T-cell (primary cell): Measurements from ENCODE around the gene CD84. TPM values are rescaled to one million over a fixed set of nuclear protein-coding genes. Genes with fewer than 3 reads are reported as not detected.
"Not testable (repeated sequence)": the region's sequence is repeated elsewhere in the genome, so short reads cannot be mapped to it uniquely, and the experiment has no call there.

Experiments used
- ATAC-seq, 4 experiments: fragments of 200-7000 bp in 3 of 4; fragments of 150-1000 bp in 1 of 4; cut with Tn5 transposase; replicated peaks in 1 of 4; 1 replicate in 3 of 4; 2 replicates in 1 of 4; pipeline ENCODE4 v1.10.0; 2021; ENCODE audit warnings: moderate library complexity in 3 of 4, mild to moderate bottlenecking in 2 of 4, moderate number of reproducible peaks in 1 of 4
- CTCF ChIA-PET, 2 donors: fragments of 300-600 bp; sonication (Branson Sonifier 250); formaldehyde crosslinking; loops; one replicate each; lab custom pipeline; 2022; ENCODE audit warnings: antibody characterized with exemption in 2 of 2; lab: Charles Lee
- POLR2A ChIA-PET, 2 donors: fragments of 300-600 bp; sonication (Branson Sonifier 250); formaldehyde crosslinking; loops; one replicate each; lab custom pipeline; 2022; ENCODE audit warnings: antibody characterized with exemption in 2 of 2; lab: Charles Lee
- DNase-seq, 35 experiments: peaks; one replicate each; pipeline versions ENCODE4 v3.0.0 to v3.0.0-alpha.2; 2013 to 2023
- H3K27ac ChIP-seq: one replicate; pipeline ENCODE4 v1.5.1; 2013; ENCODE audit warnings: low read length
- H3K27me3 ChIP-seq, 2 experiments: replicated peaks in 1 of 2; 1 replicate in 1 of 2; 2 replicates in 1 of 2; pipeline versions ENCODE4 v1.6.1 to v1.7.0; 2013; ENCODE audit warnings: low read length in 1 of 2, mixed read lengths in 1 of 2; ENCODE audit not compliant: control insufficient read depth in 2 of 2, insufficient read depth in 2 of 2; ENCODE audit errors: extremely low read depth in 1 of 2
- H3K36me3 ChIP-seq, 2 donors: 1 replicate in 1 of 2; 2 replicates in 1 of 2; pipeline versions ENCODE4 v1.6.1 to v1.7.0; 2013; ENCODE audit warnings: low read length in 1 of 2; ENCODE audit not compliant: control insufficient read depth in 2 of 2, insufficient read depth in 1 of 2; ENCODE audit errors: extremely low read depth in 1 of 2
- H3K4me1 ChIP-seq, 2 experiments: 1 replicate in 1 of 2; 2 replicates in 1 of 2; pipeline versions ENCODE4 v1.6.1 to v1.7.0; 2013; ENCODE audit warnings: low read length in 2 of 2, mixed read lengths in 1 of 2; ENCODE audit not compliant: insufficient read depth in 2 of 2, control insufficient read depth in 1 of 2; ENCODE audit errors: extremely low read depth in 1 of 2
- H3K4me3 ChIP-seq, 2 donors: 1 replicate in 1 of 2; 2 replicates in 1 of 2; pipeline versions ENCODE4 v1.5.1 to v1.7.0; 2013; ENCODE audit warnings: mild to moderate bottlenecking in 2 of 2, low read length in 1 of 2, moderate library complexity in 1 of 2; ENCODE audit not compliant: control insufficient read depth in 1 of 2; ENCODE audit errors: extremely low read depth in 1 of 2
- H3K9me3 ChIP-seq: 2 replicates; pipeline ENCODE4 v1.7.0; 2013
- H3K27ac Mint-ChIP-seq, 2 donors: one replicate each; pipeline ENCODE4 v1.8.0; 2020 to 2021; ENCODE audit warnings: mild to moderate bottlenecking in 2 of 2, mixed read lengths in 2 of 2
- H3K27me3 Mint-ChIP-seq, 2 donors: one replicate each; pipeline ENCODE4 v1.8.0; 2021 to 2022; ENCODE audit warnings: mixed read lengths in 2 of 2
- H3K36me3 Mint-ChIP-seq: one replicate; pipeline ENCODE4 v1.8.0; 2021; ENCODE audit warnings: mixed read lengths
- H3K4me1 Mint-ChIP-seq, 3 donors: one replicate each; pipeline ENCODE4 v1.8.0; 2020 to 2022; ENCODE audit warnings: mixed read lengths in 3 of 3, mild to moderate bottlenecking in 1 of 3
- H3K4me3 Mint-ChIP-seq, 3 donors: one replicate each; pipeline ENCODE4 v1.8.0; 2020 to 2022; ENCODE audit warnings: mild to moderate bottlenecking in 3 of 3, mixed read lengths in 3 of 3, moderate library complexity in 3 of 3
- H3K9me3 Mint-ChIP-seq, 3 donors: one replicate each; pipeline ENCODE4 v1.8.0; 2020 to 2022; ENCODE audit warnings: mixed read lengths in 3 of 3
- WGBS: methylation state at CpG from one replicate; pipeline ENCODE4 v1.1.5; 2013; ENCODE audit warnings: missing lambda C conversion rate; ENCODE audit not compliant: insufficient coverage; 5-methylcytosine and 5-hydroxymethylcytosine counted together
- total RNA-seq, 35 experiments: library from RNA in 6 of 35; stranded (reverse) in 6 of 35; fragments of 120-200 nt in 1 of 35; gene quantifications; one replicate each; pipeline versions ENCODE4 v1.2.1 to v1.2.4 and lab custom pipeline; 2013 to 2026

The CD84 gene
- total RNA-seq, 5 donors from 2014 or later (not counting 1 experiment from before 2014, with no cell fraction given), result 47.5 to 97.4 (median 51.8) TPM

GRCh38 chr1:160582976-160583375 is 3.7 kb upstream of the CD84 start:
- H3K9me3 ChIP-seq, ATAC-seq, CTCF ChIA-PET, H3K27me3 ChIP-seq, H3K4me3 ChIP-seq, H3K36me3 ChIP-seq, H3K4me3 Mint-ChIP-seq, H3K27me3 Mint-ChIP-seq, DNase-seq, H3K27ac ChIP-seq, H3K9me3 Mint-ChIP-seq: not testable (repeated sequence)
- no CpG with 5 or more reads among the region's 2 CpGs for WGBS
- Mint-ChIP-seq H3K36me3 (peaks cover 12% of the 10 kb centered on the region), H3K27ac (peak overlapping the region; percentile 82 to 87), H3K4me1 (peaks cover 57 to 70% (median 61%) of the 10 kb centered on the region in 3 donors)
- H3K4me1 ChIP-seq, result peaks cover 7 to 13% of the 10 kb centered on the region in 2 experiments
- POLR2A ChIA-PET, result interaction anchor here in 1 of 2 donors (0.7 kb wide), 1 partner anchor 10 kb away, joined by 6 read pairs; no protein-coding TSS in a partner anchor

DNA sequence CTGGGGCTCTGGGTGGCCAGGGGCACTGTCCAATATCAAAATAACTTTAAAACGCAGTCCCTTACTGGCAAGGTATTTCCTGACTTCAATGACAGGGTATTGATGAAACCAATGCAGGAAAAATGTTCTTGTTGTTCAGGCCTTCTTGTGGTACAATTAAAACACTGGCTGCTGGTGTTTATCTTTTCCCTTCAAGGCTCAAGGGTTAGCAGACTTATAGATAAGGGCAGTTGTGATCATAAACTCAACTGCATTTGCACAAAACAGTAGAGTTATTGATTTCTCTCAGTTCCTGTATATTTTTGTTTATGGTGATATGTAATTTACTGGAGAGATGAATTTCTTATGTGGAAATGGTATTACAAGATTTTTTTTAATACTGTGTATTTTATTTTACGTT is 2.7 kb upstream of the CD84 start:
- POLR2A ChIA-PET, result no interaction called here
- CTCF ChIA-PET, result no interaction called here
- Histone ChIP-seq H3K27ac (peak overlapping the region; percentile 60), H3K4me1 (peaks cover 11 to 13% of the 10 kb centered on the region in 2 experiments), H3K36me3 (no peaks in the 10 kb centered on the region), H3K4me3 (no peak overlapping the region), H3K27me3 (no peaks in the 10 kb centered on the region), H3K9me3 (no peaks in the 10 kb centered on the region)
- Mint-ChIP-seq H3K4me1 (peaks cover 68 to 79% (median 69%) of the 10 kb centered on the region in 3 donors), H3K4me3 (no peak overlapping the region), H3K27ac (peak overlapping the region; percentile 94), H3K36me3 (peaks cover 15% of the 10 kb centered on the region), H3K27me3 (no peaks in the 10 kb centered on the region), H3K9me3 (peaks cover 0 to 6% (median 4%) of the 10 kb centered on the region in 3 donors)
- no peak for DNase-seq
- WGBS, result no CpG with 5 or more reads among the region's 2 CpGs
- no peak for ATAC-seq

- Histone ChIP-seq H3K27me3 (no peaks in the 10 kb centered on the region), H3K9me3 (no peaks in the 10 kb centered on the region), H3K36me3 (no peaks in the 10 kb centered on the region), H3K4me1 (peaks cover 18 to 24% of the 10 kb centered on the region in 2 experiments), H3K27ac (peak overlapping the region; percentile 60), H3K4me3 (no peak overlapping the region)
- WGBS, result no CpG with 5 or more reads among the region's 1 CpG
- ChIA-PET POLR2A (interaction anchor here in 1 of 2 donors (0.6 to 1.0 kb wide), 2 partner anchors 36 to 160 kb away, joined by 3 to 5 read pairs; no protein-coding TSS in a partner anchor), CTCF (interaction anchor here in 1 of 2 donors (0.7 to 1.3 kb wide), 3 partner anchors 11 to 26 kb away, joined by 3 to 4 read pairs (median 4); no protein-coding TSS in a partner anchor)
- DNase-seq, result no peak
- no peak for ATAC-seq
- H3K27ac Mint-ChIP-seq, result peak overlapping the region; percentile 94
- H3K36me3 Mint-ChIP-seq, result peaks cover 15% of the 10 kb centered on the region
- peak overlapping the region; percentile 33 to 51 (median 50) for H3K4me3 Mint-ChIP-seq
- H3K27me3 Mint-ChIP-seq, result no peaks in the 10 kb centered on the region
- peaks cover 0 to 6% (median 4%) of the 10 kb centered on the region in 3 donors for H3K9me3 Mint-ChIP-seq
- peaks cover 73 to 89% (median 79%) of the 10 kb centered on the region in 3 donors for H3K4me1 Mint-ChIP-seq
Observed at GRCh38 chr1:160580221-160580812, 1.0 kb upstream of the CD84 start.

DNA sequence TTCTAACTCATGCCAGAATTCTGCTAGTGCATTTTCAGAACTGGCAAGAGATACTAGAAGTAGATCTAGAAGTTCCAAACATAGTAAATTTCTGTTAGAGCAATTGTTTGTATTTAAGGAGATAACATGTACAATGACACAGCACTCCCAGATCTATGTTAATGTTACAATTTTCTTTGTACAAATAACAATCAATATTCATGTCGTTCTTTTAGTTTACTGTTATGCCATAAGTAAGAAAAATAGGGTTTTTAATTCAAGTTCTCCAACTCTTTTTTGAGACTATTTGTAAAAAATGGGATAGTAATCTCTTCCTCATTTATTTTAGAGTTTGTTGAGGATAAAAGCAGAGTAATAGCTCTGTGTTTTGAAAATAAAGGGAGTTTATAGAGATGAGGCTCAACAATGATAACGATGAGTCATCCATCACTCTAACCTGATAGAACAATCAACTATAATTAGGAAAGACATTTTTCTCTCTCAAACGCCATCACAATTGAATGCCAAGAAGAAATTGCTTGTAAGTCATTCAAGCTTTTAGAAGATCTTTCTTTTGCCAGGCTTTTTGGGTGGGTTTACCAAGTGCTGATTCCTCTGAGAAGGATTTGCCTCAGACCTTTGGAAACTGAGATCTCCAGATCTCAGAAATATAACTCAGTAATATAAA is 638 bp downstream of the CD84 start:
- no peaks in the 10 kb centered on the region for H3K27me3 Mint-ChIP-seq
- H3K27ac Mint-ChIP-seq, result peak overlapping the region; percentile 98 to 99
- no peaks in the 10 kb centered on the region for H3K36me3 ChIP-seq
- peak overlapping the region; percentile 77 to 92 (median 86) for H3K4me3 Mint-ChIP-seq
- POLR2A ChIA-PET, result interaction anchor here in 1 of 2 donors (0.8 to 1.5 kb wide), 3 partner anchors 17 to 20 kb away, joined by 3 read pairs; no protein-coding TSS in a partner anchor
- H3K27me3 ChIP-seq, result no peaks in the 10 kb centered on the region
- peaks cover 27 to 36% of the 10 kb centered on the region in 2 experiments for H3K4me1 ChIP-seq
- peak overlapping the region; percentile 61 to 69 for H3K4me3 ChIP-seq
- no peak for DNase-seq
- ATAC-seq, result peak; percentile 18 to 25 (median 20)
- H3K27ac ChIP-seq, result peak overlapping the region; percentile 87
- peaks cover 0 to 6% (median 4%) of the 10 kb centered on the region in 3 donors for H3K9me3 Mint-ChIP-seq
- no peaks in the 10 kb centered on the region for H3K9me3 ChIP-seq
- H3K36me3 Mint-ChIP-seq, result peaks cover 19% of the 10 kb centered on the region
- CTCF ChIA-PET, result interaction anchor here in 1 of 2 donors (0.9 to 1.5 kb wide), 4 partner anchors 10 to 77 kb away, joined by 3 to 6 read pairs (median 3); no protein-coding TSS in a partner anchor
- no CpG with 5 or more reads among the region's 3 CpGs for WGBS
- H3K4me1 Mint-ChIP-seq, result peaks cover 76 to 91% (median 81%) of the 10 kb centered on the region in 3 donors

GRCh38 chr1:160578175-160578524 is 1.1 kb downstream of the CD84 start:
- WGBS, result 0% methylated on average over 1 of the region's 3 CpGs
- H3K4me1 Mint-ChIP-seq, result peaks cover 81 to 91% (median 82%) of the 10 kb centered on the region in 3 donors
- Histone ChIP-seq H3K4me1 (peaks cover 27 to 41% of the 10 kb centered on the region in 2 experiments), H3K36me3 (no peaks in the 10 kb centered on the region), H3K27me3 (no peaks in the 10 kb centered on the region), H3K4me3 (peak overlapping the region in 1 of 2 donors; percentile 61), H3K9me3 (no peaks in the 10 kb centered on the region), H3K27ac (peak overlapping the region; percentile 87)
- peak overlapping the region; percentile 98 to 99 for H3K27ac Mint-ChIP-seq
- H3K4me3 Mint-ChIP-seq, result peak overlapping the region; percentile 77 to 92 (median 86)
- ChIA-PET CTCF (interaction anchor here (0.6 to 1.5 kb wide), 8 partner anchors 10 to 167 kb away, joined by 3 to 8 read pairs (median 4); no protein-coding TSS in a partner anchor), POLR2A (interaction anchor here in 1 of 2 donors (0.8 to 1.5 kb wide), 3 partner anchors 16 to 20 kb away, joined by 3 read pairs; no protein-coding TSS in a partner anchor)
- H3K27me3 Mint-ChIP-seq, result no peaks in the 10 kb centered on the region
- no peak for DNase-seq
- H3K9me3 Mint-ChIP-seq, result peaks cover 0 to 3% (median 1%) of the 10 kb centered on the region in 3 donors
- peaks cover 19% of the 10 kb centered on the region for H3K36me3 Mint-ChIP-seq
- ATAC-seq, result no peak

- Histone ChIP-seq H3K9me3 (no peaks in the 10 kb centered on the region), H3K27ac (peak overlapping the region; percentile 87), H3K4me1 (peaks cover 27 to 43% of the 10 kb centered on the region in 2 experiments), H3K36me3 (no peaks in the 10 kb centered on the region), H3K4me3 (peak overlapping the region in 1 of 2 donors; percentile 61), H3K27me3 (no peaks in the 10 kb centered on the region)
- Mint-ChIP-seq H3K4me1 (peaks cover 85 to 92% (median 86%) of the 10 kb centered on the region in 3 donors), H3K9me3 (no peaks in the 10 kb centered on the region), H3K27me3 (no peaks in the 10 kb centered on the region), H3K36me3 (peaks cover 18% of the 10 kb centered on the region), H3K4me3 (peak overlapping the region; percentile 77 to 86 (median 86)), H3K27ac (peak overlapping the region; percentile 98)
- no CpG with 5 or more reads among the region's 2 CpGs for WGBS
- POLR2A ChIA-PET, result interaction anchor here (0.6 to 1.5 kb wide), 5 partner anchors 16 to 617 kb away, joined by 3 to 4 read pairs (median 3); no protein-coding TSS in a partner anchor
- ATAC-seq, result peak in 2 of 4 experiments; percentile 7 to 8
- CTCF ChIA-PET, result interaction anchor here (0.6 to 1.5 kb wide), 8 partner anchors 9 to 624 kb away, joined by 3 to 8 read pairs (median 3); no protein-coding TSS in a partner anchor
- no peak for DNase-seq
Observed at GRCh38 chr1:160577671-160578070, 1.6 kb downstream of the CD84 start.
